Astrocyte (in vitro differentiated cells and primary cell): ENCODE results near the gene CABP2.

Experiments used
- EZH2 ChIP-seq: IDR thresholded peaks from 2 replicates; pipeline ENCODE4 v1.6.1; 2012; ENCODE audit warnings: mild to moderate bottlenecking, low read length, inconsistent platforms; ENCODE audit not compliant: insufficient read depth
- TF ChIP-seq, protein P1 (sequence below): IDR thresholded peaks from 2 replicates; pipeline ENCODE4 v1.5.1; 2011; ENCODE audit warnings: low read depth, mild to moderate bottlenecking, inconsistent platforms, low read length, moderate library complexity; ENCODE audit not compliant: insufficient read depth

DNA sequence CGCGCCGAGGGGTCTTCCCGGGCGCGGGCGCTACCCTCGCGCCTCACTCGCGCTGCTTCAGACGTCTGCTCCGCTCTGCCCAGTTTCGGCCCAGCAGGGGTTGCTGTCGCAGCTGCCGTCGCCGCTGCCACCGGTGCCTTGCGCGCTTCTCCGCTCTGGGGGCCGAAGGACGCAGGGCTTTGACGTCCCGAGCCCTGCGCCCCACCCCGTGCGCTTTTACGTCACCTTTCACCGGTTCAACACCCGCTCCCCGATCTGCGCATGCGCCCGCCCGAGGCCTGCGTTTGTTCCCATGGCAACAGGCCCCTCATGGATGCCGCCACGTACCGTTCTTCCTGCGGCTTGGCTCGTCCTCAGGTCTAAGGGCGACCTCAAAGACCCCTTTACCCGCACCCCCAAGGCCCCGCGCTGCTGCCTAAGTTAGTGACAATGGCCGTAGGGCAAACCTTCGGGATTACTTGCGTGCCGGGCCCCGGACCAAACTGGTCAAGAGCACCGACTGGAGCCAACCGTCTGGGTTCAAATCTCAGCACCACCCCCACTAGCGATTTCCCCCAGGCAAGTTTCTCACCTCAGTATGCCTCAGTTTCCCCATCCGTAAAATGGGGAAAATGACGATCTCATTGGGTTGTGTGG, 14.6 kb downstream of the CABP2 start:
- TF ChIP-seq, protein P1, sequence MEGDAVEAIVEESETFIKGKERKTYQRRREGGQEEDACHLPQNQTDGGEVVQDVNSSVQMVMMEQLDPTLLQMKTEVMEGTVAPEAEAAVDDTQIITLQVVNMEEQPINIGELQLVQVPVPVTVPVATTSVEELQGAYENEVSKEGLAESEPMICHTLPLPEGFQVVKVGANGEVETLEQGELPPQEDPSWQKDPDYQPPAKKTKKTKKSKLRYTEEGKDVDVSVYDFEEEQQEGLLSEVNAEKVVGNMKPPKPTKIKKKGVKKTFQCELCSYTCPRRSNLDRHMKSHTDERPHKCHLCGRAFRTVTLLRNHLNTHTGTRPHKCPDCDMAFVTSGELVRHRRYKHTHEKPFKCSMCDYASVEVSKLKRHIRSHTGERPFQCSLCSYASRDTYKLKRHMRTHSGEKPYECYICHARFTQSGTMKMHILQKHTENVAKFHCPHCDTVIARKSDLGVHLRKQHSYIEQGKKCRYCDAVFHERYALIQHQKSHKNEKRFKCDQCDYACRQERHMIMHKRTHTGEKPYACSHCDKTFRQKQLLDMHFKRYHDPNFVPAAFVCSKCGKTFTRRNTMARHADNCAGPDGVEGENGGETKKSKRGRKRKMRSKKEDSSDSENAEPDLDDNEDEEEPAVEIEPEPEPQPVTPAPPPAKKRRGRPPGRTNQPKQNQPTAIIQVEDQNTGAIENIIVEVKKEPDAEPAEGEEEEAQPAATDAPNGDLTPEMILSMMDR: no peak
- TF ChIP-seq EZH2: no peak
